WTC11 (cell line): ENCODE data around the gene LINC01488. TPM values are rescaled to one million over a fixed set of nuclear protein-coding genes. Genes with fewer than 3 reads are reported as not detected.

Source experiments
- ATAC-seq: fragments of 200-7000 bp; cut with Tn5 transposase; 2 replicates; pipeline ENCODE4 v1.10.0; 2021; ENCODE audit warnings: mild to moderate bottlenecking, moderate library complexity
- CTCF ChIA-PET: fragments of 300-600 bp; sonication (Branson Sonifier 250); formaldehyde crosslinking; loops from one replicate; lab custom pipeline; 2021; ENCODE audit warnings: antibody characterized with exemption; lab: Charles Lee
- POLR2A ChIA-PET: fragments of 350-600 bp; sonication (Branson Sonifier 250); formaldehyde crosslinking; loops from one replicate; lab custom pipeline; 2021; ENCODE audit warnings: antibody characterized with exemption; lab: Charles Lee
- DNase-seq: peaks from one replicate; pipeline ENCODE4 v3.0.0; 2021; ENCODE audit warnings: low spot score
- H3K27ac Mint-ChIP-seq: 2 replicates; pipeline ENCODE4 v1.8.0; 2021; ENCODE audit warnings: mixed read lengths
- H3K27me3 Mint-ChIP-seq: 2 replicates; pipeline ENCODE4 v1.8.0; 2021; ENCODE audit warnings: low read depth, mild to moderate bottlenecking, moderate library complexity, mixed read lengths
- H3K36me3 Mint-ChIP-seq: 2 replicates; pipeline ENCODE4 v1.8.0; 2021; ENCODE audit warnings: mixed read lengths
- H3K4me1 Mint-ChIP-seq: 2 replicates; pipeline ENCODE4 v1.8.0; 2022; ENCODE audit warnings: mixed read lengths
- H3K4me3 Mint-ChIP-seq: 2 replicates; pipeline ENCODE4 v1.8.0; 2021; ENCODE audit warnings: mild to moderate bottlenecking, moderate library complexity, mixed read lengths
- H3K9me3 Mint-ChIP-seq: 2 replicates; pipeline ENCODE4 v1.8.0; 2021; ENCODE audit warnings: mixed read lengths
- ATF1 ChIP-seq: sonication (generic); formaldehyde crosslinking; IDR thresholded peaks from 2 replicates; pipeline ENCODE4 v1.8.1; 2023; ENCODE audit warnings: mild to moderate bottlenecking, moderate library complexity, missing genetic modification reagents
- CDX4 ChIP-seq: fragments of 250-450 bp; sonication (Bioruptor Pico); IDR thresholded peaks from 2 replicates; pipeline ENCODE4 v1.9.0; 2021; ENCODE audit warnings: moderate library complexity, mild to moderate bottlenecking, inconsistent platforms, borderline replicate concordance
- CREB1 ChIP-seq: sonication (generic); formaldehyde crosslinking; IDR thresholded peaks from 2 replicates; pipeline ENCODE4 v1.8.0; 2023; ENCODE audit warnings: mild to moderate bottlenecking, missing genetic modification reagents
- ESRRA ChIP-seq: sonication (generic); formaldehyde crosslinking; IDR thresholded peaks from 2 replicates; pipeline ENCODE4 v1.8.1; 2022; ENCODE audit warnings: mild to moderate bottlenecking, missing genetic modification reagents, borderline replicate concordance
- FOXP4 ChIP-seq: sonication (generic); formaldehyde crosslinking; IDR thresholded peaks from 2 replicates; pipeline ENCODE4 v1.8.0; 2022; ENCODE audit warnings: mild to moderate bottlenecking, missing genetic modification reagents
- KAT7 ChIP-seq: sonication (generic); formaldehyde crosslinking; IDR thresholded peaks from 2 replicates; pipeline ENCODE4 v1.8.1; 2023; ENCODE audit warnings: missing genetic modification reagents, mild to moderate bottlenecking, borderline replicate concordance
- MAX ChIP-seq: sonication (generic); formaldehyde crosslinking; IDR thresholded peaks from 2 replicates; pipeline ENCODE4 v1.8.0; 2022; ENCODE audit warnings: mild to moderate bottlenecking, missing genetic modification reagents
- MLX ChIP-seq: sonication (generic); formaldehyde crosslinking; IDR thresholded peaks from 2 replicates; pipeline ENCODE4 v1.8.1; 2023; ENCODE audit warnings: mild to moderate bottlenecking, missing genetic modification reagents, moderate library complexity
- SP1 ChIP-seq: sonication (generic); formaldehyde crosslinking; conservative IDR thresholded peaks from 2 replicates; pipeline ENCODE4 v1.8.1; 2022; ENCODE audit warnings: missing genetic modification reagents
- STAT6 ChIP-seq: sonication (generic); formaldehyde crosslinking; conservative IDR thresholded peaks from 2 replicates; pipeline ENCODE4 v1.8.1; 2023; ENCODE audit warnings: mild to moderate bottlenecking, low read depth, missing genetic modification reagents, moderate library complexity
- TP53 ChIP-seq: sonication (generic); formaldehyde crosslinking; IDR thresholded peaks from 2 replicates; pipeline ENCODE4 v1.8.1; 2023; ENCODE audit warnings: mild to moderate bottlenecking, missing genetic modification reagents
- ZBTB21 ChIP-seq: sonication (generic); formaldehyde crosslinking; IDR thresholded peaks from 2 replicates; pipeline ENCODE4 v1.8.1; 2023; ENCODE audit warnings: mild to moderate bottlenecking, missing genetic modification reagents, borderline replicate concordance
- ZMAT4 ChIP-seq: fragments of 250-450 bp; sonication (Bioruptor Pico); IDR thresholded peaks from 2 replicates; pipeline ENCODE4 v1.9.0; 2021; ENCODE audit warnings: mild to moderate bottlenecking
- ZNF396 ChIP-seq: fragments of 250-450 bp; sonication (Bioruptor Pico); IDR thresholded peaks from 2 replicates; pipeline ENCODE4 v1.8.0; 2021; ENCODE audit warnings: mild to moderate bottlenecking, moderate library complexity, borderline replicate concordance
- ZNF423 ChIP-seq: fragments of 250-450 bp; sonication (Bioruptor Pico); IDR thresholded peaks from 2 replicates; pipeline ENCODE4 v2.1.2; 2022; ENCODE audit warnings: mild to moderate bottlenecking, moderate library complexity
- ZNF532 ChIP-seq: fragments of 250-450 bp; sonication (Bioruptor Pico); IDR thresholded peaks from 2 replicates; pipeline ENCODE4 v1.9.0; 2021; ENCODE audit warnings: mild to moderate bottlenecking, borderline replicate concordance
- total RNA-seq: library from RNA; stranded (reverse); gene quantifications from 3 replicates; pipeline ENCODE4 v1.2.3, GENCODE V29; 2021

The LINC01488 gene
- total RNA-seq, 1 experiment from 2014 or later: not detected

- TF ChIP-seq ZMAT4 (CRISPR knock-in tag) (no peak), ZNF532 (CRISPR knock-in tag) (no peak)
These were observed 43.6 kb upstream of the LINC01488 start (continued) for GRCh38 chr11:69437876-69438205.

GRCh38 chr11:69438286-69438920, 43.1 kb upstream of the LINC01488 start:
- Mint-ChIP-seq H3K27ac (no peak overlapping the region), H3K27me3 (peaks cover 10% of the 10 kb centered on the region), H3K4me1 (peaks cover 70% of the 10 kb centered on the region), H3K9me3 (peaks cover 3% of the 10 kb centered on the region; the same call in 1 of the 2 replicates), H3K36me3 (no peaks in the 10 kb centered on the region), H3K4me3 (no peak overlapping the region)
- ChIA-PET POLR2A (no interaction called here), CTCF (no interaction called here)
- no peak for ATAC-seq
- DNase-seq: no peak
- TF ChIP-seq TP53 (CRISPR knock-in tag) (0 out of 2 replicates have a peak, but pooled peaks have one; percentile 40), FOXP4 (CRISPR knock-in tag) (no peak)

GRCh38 chr11:69439127-69439526, 42.3 kb upstream of the LINC01488 start:
- H3K4me3 Mint-ChIP-seq: no peak overlapping the region
- CTCF ChIA-PET: interaction anchor here (1.2 kb wide), 1 partner anchor 146 kb away, joined by 3 read pairs; no protein-coding TSS in a partner anchor
- H3K4me1 Mint-ChIP-seq: peaks cover 68% of the 10 kb centered on the region
- ATAC-seq (peak; percentile 9; the same call in 1 of the 2 replicates), DNase-seq (no peak)
- POLR2A ChIA-PET: no interaction called here
- no peak overlapping the region for H3K27ac Mint-ChIP-seq
- no peaks in the 10 kb centered on the region for H3K36me3 Mint-ChIP-seq
- TF ChIP-seq SP1: peak; percentile 50; the same call in 1 of the 2 replicates
- peak; percentile 17; the same call in 1 of the 2 replicates for TF ChIP-seq MAX (CRISPR knock-in tag)
- TF ChIP-seq ATF1: no peak
- peak; percentile 51; the same call in 1 of the 2 replicates for TF ChIP-seq ZNF423 (CRISPR knock-in tag)
- H3K9me3 Mint-ChIP-seq: peaks cover 3% of the 10 kb centered on the region; the same call in 1 of the 2 replicates
- H3K27me3 Mint-ChIP-seq: peaks cover 10% of the 10 kb centered on the region

- POLR2A ChIA-PET: no interaction called here
- no peak for TF ChIP-seq ZNF423 (CRISPR knock-in tag)
- TF ChIP-seq KAT7: no peak
- no peak for TF ChIP-seq CDX4 (CRISPR knock-in tag)
- no peak for TF ChIP-seq MLX
- TF ChIP-seq STAT6 (CRISPR knock-in tag): no peak
- TF ChIP-seq ZBTB21: no peak
- no peak for TF ChIP-seq ZNF396
- TF ChIP-seq ESRRA (CRISPR knock-in tag): no peak
- TF ChIP-seq CREB1 (CRISPR knock-in tag): no peak
These were observed 41.6 kb upstream of the LINC01488 start for GRCh38 chr11:69439651-69440464.

More at GRCh38 chr11:69439651-69440464, 41.6 kb upstream of the LINC01488 start:
- H3K27ac Mint-ChIP-seq: no peak overlapping the region
- H3K27me3 Mint-ChIP-seq: peaks cover 10% of the 10 kb centered on the region
- no peak for ATAC-seq
- no peak overlapping the region for H3K4me3 Mint-ChIP-seq
- peaks cover 3% of the 10 kb centered on the region; the same call in 1 of the 2 replicates for H3K9me3 Mint-ChIP-seq
- no peak for DNase-seq
- H3K36me3 Mint-ChIP-seq: no peaks in the 10 kb centered on the region
- peaks cover 67% of the 10 kb centered on the region for H3K4me1 Mint-ChIP-seq
- CTCF ChIA-PET: interaction anchor here (1.2 kb wide), 1 partner anchor 147 kb away, joined by 3 read pairs; no protein-coding TSS in a partner anchor
